ENCODE data around the gene CBX2.

DNA sequence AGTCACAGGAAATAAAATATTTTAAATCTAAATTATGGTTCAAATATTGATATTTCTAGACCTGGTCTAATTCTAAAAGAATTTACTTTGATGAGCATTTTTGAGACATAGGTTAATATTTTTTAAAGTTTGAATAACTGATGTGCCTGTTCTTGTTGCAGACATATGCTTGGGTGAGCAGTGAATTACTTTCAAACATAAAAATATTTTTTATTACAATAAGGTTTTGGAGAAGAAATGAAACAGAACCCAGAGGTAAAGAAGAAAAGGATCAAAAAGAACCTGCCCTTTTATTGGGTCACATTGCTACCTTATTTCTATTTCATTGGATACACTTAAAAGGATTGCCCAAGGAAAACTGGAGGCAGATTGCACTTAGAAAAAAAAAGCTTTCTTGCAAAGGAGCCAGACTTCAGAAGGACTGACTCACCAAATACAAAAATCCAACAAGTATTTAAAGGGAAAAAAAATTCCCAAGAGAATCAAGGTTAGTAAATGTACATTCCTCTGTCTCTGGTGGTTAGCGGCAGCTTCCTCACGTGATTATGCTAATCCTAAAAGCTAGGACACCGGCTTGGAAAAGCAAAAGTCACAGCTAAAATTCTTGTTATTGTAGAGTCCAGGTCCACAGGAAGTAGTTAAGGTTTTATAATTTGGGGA is 28.7 kb upstream of the CBX2 start:
- TF ChIP-seq, protein P1, sequence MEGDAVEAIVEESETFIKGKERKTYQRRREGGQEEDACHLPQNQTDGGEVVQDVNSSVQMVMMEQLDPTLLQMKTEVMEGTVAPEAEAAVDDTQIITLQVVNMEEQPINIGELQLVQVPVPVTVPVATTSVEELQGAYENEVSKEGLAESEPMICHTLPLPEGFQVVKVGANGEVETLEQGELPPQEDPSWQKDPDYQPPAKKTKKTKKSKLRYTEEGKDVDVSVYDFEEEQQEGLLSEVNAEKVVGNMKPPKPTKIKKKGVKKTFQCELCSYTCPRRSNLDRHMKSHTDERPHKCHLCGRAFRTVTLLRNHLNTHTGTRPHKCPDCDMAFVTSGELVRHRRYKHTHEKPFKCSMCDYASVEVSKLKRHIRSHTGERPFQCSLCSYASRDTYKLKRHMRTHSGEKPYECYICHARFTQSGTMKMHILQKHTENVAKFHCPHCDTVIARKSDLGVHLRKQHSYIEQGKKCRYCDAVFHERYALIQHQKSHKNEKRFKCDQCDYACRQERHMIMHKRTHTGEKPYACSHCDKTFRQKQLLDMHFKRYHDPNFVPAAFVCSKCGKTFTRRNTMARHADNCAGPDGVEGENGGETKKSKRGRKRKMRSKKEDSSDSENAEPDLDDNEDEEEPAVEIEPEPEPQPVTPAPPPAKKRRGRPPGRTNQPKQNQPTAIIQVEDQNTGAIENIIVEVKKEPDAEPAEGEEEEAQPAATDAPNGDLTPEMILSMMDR (IDR thresholded peaks at IDR 0.05), result no peak
- no peak for TF ChIP-seq CHD2 (IDR thresholded peaks at IDR 0.05; ENCODE audit: low read length, partially characterized antibody)
- TF ChIP-seq RAD21 (conservative IDR thresholded peaks at IDR 0.05 in 1 of 2, IDR thresholded peaks at IDR 0.05 in 1 of 2), result no peak
- TF ChIP-seq, protein P2, sequence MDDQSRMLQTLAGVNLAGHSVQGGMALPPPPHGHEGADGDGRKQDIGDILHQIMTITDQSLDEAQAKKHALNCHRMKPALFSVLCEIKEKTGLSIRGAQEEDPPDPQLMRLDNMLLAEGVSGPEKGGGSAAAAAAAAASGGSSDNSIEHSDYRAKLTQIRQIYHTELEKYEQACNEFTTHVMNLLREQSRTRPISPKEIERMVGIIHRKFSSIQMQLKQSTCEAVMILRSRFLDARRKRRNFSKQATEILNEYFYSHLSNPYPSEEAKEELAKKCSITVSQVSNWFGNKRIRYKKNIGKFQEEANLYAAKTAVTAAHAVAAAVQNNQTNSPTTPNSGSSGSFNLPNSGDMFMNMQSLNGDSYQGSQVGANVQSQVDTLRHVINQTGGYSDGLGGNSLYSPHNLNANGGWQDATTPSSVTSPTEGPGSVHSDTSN (IDR thresholded peaks at IDR 0.05), result no peak
- no peak for TF ChIP-seq FOXS1 (CRISPR knock-in tag; IDR thresholded peaks at IDR 0.05)
- TF ChIP-seq, protein P3, sequence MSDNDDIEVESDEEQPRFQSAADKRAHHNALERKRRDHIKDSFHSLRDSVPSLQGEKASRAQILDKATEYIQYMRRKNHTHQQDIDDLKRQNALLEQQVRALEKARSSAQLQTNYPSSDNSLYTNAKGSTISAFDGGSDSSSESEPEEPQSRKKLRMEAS (IDR thresholded peaks at IDR 0.05), result no peak
- no peak for TF ChIP-seq REST (IDR thresholded peaks at IDR 0.05)
- TF ChIP-seq JUN (IDR thresholded peaks at IDR 0.05), result no peak
- TF ChIP-seq POLR2A (IDR thresholded peaks at IDR 0.05; ENCODE audit: low read length), result no peak
- TF ChIP-seq ESRRA (IDR thresholded peaks at IDR 0.05; ENCODE audit: borderline replicate concordance, low read length), result no peak
- TF ChIP-seq MAFK (IDR thresholded peaks at IDR 0.05; ENCODE audit: partially characterized antibody), result no peak
- no peak for TF ChIP-seq NPAS2 (CRISPR knock-in tag; IDR thresholded peaks at IDR 0.05; ENCODE audit: borderline replicate concordance)
- no peak for TF ChIP-seq EP300 (IDR thresholded peaks at IDR 0.05)
